T follicular helper cell (primary cell): ENCODE data around the gene FICD.
"Not testable (repeated sequence)": the region's sequence is repeated elsewhere in the genome, so short reads cannot be mapped to it uniquely, and the experiment has no call there.

Experiments used
- DNase-seq: peaks from one replicate; pipeline ENCODE4 v3.0.0-alpha.2; 2020; ENCODE audit warnings: low read depth

Gene FICD

DNA sequence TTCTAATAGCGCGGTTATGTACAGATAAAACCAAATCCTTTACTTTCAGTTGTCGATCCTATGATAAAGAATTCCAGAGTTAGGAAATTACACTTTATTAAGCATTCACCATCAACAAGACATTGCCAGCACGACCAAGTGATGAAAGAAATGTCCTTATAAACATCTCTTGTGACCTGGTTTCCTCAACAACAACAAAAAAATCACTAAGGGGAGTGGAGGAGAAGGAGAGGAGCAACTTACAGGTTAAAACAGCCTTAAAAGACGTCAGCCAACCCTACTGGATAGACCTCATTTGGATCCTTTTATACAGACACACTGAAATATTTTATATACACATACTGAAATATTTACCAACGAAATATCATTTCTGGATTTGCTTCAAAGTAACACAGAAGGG, 23.1 kb downstream of the FICD start:
- no peak for DNase-seq

DNA sequence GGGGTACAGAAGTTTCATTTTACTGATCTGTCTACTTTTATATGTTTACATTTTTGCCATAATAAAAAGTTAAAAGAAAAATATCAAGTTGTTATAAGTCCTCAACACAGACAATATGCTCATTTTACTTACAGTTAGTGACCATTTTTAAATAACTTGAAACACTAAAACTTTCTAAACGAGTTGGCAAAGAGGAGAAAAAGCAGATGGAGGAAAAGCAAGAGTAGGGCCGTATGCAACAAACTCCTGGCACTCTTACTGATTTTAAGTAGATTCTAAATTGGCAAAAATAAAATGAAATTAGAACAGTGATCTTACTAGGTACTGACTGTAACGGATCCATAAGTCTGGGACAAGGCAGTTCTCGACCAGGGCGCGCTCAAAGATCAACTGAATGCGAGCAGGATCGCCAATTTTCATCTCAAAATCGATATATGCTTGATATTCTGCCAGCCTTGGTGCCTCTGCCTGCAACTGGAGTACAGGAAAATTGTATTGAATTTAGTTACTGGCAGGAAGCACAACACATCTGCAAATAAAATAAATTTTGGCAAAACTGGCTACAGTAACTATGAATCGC, 23.6 kb downstream of the FICD start:
- no peak for DNase-seq

DNA sequence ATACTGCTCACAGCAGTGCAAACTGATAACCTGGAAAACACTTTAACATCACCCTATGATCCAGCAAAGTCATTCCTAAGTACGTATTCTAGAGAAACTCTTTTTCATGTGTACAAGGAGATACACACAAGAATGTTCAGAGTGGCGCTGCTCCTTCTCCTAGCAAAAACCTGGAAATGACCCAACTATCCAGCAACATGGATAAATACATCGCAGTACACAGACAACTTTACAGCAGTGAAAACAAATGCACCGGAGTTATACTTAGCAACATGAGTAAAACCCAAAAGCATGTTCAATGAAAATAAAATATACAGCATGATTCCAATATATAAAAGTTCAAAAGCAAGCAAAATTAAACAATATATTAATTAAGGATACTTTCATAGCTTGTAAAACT, 27.2 kb downstream of the FICD start:
- DNase-seq = no peak

DNA sequence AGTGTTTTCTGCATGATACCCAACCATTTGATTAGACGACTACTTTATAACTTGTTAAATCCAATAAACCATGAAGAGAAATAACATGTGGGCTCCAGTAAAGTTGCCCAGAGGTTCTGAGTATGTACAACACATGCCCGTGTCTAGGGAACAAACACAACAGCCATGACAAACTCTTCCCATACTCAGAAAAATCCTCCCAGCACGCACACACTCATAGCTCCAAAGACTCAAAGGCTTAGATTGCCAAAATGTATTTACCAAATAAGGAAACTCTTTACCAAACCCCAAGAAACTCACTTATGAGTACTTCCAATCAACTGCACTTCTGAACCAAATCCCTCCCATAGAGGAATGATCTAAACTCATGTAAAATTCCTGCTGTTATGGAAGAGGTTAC, 28.6 kb downstream of the FICD start:
- no peak for DNase-seq

DNA sequence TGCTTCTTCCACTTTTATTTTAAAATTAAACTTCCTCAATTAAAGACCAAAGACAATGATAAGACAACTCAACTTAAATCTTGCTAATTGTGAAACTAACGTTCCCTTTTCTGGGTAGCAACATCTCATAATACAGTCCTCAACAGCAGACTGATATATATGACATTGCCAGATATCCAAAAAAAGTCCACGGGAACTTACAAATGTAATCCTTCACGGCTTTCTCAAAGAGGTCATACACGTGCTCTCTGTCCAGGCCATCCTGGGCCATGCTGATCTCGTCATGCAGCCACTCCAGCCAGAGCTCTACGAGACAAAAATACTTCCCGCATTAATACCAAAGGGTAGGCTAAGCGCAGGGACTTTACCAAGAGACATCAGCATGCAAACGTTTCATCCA, 32.6 kb downstream of the FICD start:
- DNase-seq = no peak

DNA sequence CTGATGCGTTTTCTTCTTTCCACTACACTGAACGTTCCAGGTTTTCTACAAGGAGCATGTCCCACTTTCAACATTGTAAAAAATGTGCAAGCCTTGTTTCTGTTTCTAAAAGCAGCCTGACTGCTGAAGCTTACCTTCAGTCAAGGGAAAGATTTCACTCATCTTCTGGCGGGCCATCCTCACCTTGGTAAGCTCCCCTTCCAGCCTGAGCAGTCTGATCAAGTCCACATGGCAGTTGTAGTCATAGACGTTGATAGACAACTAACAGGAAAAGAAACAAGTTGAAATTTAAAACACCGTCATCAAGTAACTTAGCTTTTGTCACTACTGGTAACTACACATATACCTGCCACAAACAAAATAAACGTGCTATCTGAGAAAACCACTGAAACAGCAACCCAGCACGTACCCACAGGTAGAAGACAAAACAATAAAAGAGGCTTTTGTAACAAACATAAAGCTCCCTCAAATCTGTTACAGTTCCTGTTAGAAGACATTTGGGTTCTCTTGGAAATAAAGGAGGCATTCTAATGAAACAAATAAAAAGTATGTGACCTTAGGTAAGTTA, 34.0 kb downstream of the FICD start:
- DNase-seq = no peak

DNA sequence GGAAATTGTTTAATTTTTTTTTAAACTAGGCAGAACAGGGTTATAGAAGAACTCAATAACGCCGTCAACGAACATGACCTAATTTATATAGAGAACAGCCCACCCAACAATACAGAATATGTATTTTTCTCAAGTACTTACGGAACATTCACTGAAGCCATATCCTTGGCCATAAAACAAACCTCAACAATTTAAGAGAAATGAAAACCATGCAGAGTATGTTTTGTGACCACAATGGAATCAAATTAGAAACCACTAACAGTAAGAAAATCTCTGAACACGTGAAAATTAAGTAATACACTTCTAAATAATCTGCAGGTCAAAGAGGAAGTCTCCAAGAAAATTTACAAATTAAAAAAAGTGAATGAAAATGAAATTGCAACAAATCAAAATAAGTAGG, 36.5 kb downstream of the FICD start:
- no peak for DNase-seq

DNA sequence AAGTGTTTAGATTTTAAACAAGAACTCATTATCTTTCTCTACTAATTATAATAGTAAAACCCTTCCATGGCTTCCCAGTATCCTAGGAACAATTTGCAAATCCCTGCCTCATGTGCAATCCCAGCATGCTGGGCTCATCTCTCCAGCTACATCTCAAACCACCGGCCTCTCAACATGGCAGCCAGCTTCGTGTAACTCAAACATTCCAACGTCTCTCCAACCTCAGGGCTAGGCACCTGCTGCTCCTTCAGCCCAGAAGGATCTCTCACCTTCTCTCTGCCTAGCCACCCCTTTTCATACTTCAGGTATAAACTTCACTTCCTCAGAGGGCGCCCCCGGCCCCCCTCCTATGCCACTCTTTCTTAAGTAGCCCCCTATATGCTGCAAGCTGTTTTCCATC, 38.7 kb downstream of the FICD start:
- DNase-seq = no peak

DNA sequence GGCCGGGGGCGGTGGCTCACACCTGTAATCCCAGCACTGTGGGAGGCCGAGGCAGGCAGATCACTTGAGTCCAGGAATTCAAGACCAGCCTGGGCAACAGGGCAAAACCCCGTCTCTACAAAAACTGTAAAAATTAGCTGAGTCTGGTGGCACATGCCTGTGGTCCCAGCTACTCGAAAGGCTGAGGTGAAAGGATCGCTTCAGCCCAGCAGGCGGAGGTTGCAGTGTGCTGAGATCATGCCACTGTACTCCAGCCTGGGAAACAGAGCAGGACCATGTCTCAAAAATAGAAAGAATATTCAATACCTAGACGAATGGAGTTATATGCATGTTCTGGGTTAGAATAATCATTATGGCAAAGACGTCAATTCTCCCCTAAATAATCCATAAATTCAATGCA, 40.3 kb downstream of the FICD start:
- DNase-seq = not testable (repeated sequence)

DNA sequence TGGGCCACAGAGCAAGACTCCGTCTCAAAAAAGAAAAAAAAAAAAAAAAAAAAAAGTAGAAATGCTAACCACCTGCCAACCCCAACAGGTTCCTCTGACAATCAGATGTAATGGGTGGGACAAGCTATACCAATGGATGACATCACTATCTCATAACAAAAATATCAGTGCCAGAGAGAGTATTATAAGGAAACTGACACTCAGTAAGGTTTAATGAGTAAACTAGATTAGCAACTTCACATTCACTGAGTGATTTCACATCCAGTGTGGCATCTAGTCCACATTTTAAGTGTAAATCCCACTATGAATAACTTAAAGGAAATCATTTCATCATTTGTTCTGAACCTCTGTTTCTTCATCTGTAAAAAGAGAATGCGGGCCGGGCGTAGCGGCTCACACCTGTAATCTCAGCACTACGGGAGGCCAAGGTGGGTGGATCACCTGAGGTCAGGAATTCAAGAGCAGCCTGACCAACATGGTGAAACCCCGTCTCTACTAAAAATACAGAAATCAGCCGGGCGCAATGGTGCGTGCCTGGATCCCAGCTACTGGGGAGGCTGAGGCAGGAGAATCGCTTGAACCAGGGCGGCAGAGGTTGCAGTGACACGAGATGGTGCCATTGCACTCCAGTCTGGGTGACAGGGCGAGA, 44.1 kb downstream of the FICD start:
- no peak for DNase-seq

DNA sequence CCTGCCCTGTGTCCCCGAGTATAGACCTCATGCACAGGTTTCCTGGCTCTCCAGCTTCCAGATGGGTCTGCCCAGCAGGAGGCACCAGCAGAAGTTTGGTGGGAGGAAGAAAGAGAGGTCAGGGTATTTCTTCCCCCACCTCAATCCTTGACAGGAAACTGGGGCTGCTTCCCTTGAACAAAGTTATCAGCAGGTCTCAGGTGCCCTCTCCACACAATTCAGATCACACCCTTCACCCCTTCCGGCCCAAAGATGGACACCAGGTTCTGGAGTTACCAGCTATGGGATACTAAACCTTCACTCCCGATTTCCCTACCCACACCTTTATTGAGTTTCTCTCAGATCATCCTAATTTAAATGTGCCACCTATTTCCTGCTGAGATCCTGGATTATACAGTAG, 44.7 kb downstream of the FICD start:
- DNase-seq = no peak

DNA sequence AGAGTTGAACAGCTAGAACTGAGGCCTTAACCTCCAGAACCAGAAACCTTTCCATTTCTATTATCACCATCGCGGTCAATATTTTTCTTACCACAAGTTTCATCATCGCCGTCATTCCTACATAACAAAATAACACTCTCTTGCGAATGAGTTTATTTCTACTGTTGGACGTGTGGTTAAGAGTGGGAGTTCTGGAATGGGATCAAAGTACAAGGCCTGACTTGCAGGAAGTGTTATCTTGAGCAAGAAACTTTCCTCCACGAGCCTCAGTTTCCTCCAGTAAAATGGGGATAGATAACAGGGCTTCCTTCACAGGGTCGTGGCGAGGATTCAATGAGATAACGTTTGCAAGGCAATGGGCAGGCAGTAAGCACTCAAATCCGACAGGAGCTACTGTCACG, 45.2 kb downstream of the FICD start:
- DNase-seq = no peak

DNA sequence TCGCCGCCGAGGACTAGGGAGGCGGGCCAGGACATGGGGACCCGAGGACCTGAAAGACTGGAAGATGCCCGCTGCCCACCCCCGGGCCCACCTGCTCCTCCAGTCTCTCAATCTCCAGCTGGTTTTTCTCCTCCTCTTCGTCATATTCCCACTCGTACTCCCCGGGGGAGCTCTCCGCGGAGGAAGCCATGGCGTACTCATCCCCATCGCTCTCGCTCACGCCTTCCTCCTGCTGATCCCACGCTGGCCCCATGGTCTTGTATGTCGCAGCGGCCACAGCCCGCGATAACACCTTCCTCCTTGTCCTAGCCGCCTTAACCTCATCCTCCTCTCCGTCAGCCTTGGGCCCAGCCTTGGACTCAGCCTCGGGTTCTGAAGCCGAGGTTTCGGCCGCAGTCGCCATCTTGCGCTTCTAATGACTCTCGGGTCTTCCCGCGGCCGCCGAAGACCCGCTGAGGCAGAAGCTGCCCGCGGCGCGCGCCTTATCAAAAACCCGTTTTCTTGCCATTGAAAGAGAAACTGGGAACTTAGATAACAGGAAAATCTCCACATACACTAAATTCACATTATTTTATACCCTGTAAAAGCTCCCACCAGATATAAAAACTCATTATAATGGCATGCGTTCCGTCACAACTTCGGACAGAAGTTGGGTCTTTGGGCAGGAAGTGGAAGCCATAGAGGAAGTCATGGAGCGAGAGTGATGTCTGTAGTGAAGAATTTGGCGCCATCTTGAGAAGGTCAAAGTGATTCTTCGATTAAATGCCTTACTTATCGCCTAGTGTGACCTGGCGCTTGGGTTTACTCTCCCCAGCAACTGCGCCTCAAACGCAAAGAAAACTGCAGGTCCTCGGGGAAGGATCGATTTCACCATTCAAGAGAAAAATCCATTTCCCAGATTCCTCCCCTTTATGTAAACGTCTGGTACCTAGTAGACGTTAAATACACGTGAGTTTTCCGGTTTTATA, 46.0 kb downstream of the FICD start, which contains the start of gene SART3:
TSS of gene SART3 (minus strand) at position 422 of the 968 bp plus-strand sequence. CDS start at position 403, 19 bp downstream.
- DNase-seq = peak; percentile 70

DNA sequence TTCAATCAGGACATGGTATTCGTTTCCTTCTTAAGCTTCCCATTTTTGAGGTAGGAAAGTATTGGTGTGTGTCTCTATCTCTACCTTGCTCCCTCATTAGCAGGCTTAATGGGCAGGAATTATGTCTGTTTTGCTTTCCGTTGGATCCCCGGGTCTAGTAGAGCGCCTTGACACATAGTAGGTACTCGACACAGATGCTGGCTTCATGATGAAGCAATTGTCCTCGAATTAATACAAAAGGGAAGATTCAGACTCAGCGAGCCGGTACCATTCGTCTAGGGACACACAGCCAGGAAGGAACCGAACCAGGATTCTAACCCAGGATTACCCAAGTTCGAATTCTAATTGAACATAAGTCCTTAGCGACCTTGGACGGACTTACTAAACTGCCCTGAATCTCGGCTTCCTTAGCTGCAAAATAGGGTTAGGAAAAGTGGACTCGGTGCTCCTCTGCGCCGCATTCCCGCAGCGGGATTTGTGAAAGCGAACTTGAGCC, 46.8 kb downstream of the FICD start:
- no peak for DNase-seq

DNA sequence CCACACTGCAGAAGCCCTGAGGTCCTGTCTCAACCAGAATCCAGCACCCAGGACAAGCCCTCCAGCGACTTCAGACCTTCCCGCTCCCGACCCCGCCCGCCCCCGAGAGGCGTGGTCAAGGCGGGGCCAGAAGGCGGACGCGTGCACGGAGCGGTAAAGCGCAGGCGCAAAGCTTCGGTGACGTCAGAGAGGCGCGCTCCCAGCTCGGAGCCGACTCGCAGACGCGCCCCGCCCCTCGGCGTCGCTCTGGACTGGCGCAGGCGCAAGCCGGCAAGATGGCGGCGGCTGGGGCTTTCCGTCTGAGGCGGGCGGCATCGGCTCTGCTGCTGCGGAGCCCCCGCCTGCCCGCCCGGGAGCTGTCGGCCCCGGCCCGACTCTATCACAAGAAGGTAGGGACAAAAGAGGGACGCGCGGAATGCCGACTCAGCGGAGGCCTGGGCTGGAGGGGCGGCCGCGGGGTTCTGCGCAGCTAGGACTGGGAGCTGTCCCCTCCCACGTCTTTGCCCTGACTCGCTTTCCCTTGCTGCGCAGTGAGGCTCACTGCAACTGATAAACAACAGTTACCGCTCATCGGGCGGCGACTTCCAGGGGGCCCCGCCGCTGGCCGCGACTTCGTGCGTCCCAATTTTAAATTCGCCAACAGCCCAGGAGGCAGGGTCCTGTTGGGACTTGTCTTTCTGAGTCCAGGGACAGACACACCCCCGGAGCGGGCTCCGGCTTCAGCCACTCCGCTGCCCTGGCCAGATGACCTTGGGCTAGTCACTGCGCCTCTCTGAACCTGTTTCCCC, 47.5 kb downstream of the FICD start, which contains the start of gene ISCU:
TSS of gene ISCU (plus strand) at position 249 of the 788 bp plus-strand sequence. CDS start at position 276, 27 bp downstream.
- DNase-seq = peak; percentile 99

DNA sequence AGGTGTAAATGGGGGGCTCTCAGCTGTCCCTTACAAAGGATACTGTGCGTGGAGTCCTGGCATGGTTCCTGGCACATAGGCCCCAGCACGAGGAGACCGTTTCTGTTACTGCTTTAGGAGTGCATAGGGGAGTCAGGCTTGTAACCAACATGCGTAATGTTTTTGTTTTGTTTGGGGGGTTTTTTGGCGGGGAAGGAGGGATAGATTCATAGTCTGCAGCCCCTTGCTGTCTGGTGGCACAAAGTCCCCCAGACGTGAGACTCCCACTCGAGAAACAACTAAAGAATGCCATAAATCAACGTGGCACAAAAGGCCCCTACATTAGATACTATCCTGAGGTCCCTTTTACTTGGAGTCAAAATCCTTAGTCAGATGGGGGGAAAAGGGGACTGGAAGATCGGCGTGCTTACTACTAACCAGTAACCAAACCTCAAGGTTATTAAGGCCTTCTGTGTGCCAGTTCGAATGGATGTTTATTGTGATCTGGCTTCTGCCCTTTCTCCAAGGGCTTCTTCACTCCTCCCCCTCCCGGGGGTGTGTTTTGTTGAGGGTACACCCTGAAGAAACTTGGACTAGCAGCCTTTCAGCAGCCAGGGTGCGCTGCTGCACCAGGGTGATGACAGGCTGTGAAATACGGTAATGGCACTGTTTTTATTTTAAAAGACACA, 48.2 kb downstream of the FICD start:
- peak; percentile 84 for DNase-seq

DNA sequence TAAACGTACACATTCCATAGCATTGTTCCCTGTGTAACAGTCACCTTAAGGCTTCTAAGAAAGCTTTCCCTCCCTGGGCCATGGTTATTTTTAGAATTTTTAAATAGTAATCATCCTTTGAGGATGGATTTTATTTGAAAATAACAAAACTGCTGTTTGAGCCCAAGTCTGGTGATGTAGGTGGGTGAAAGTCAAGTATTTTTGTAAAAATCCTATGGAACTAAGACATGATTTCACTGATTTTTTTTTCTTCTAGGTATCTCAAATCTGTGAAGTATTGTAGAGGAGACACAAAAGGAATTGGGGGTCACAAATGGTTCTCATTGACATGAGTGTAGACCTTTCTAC, 48.7 kb downstream of the FICD start:
- no peak for DNase-seq

DNA sequence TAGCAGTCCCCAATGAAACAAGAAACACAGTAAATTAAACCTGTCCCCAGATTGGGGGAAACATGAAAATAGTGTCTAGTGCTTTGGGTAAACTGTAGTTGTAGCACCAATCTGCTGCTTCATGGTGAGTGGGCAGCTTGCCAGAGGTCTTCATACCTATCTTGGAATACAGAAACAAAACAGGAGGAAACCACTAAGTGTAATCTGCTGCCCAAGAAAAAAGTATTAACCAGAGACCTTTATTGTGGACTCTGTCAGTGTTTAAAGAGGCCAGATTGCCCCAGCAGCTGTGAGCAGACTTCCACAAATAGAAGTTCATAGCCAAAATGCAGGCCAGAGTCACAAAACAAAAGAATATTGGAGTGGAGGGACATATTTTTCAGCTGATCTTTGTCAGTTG, 49.6 kb downstream of the FICD start:
- DNase-seq = no peak

DNA sequence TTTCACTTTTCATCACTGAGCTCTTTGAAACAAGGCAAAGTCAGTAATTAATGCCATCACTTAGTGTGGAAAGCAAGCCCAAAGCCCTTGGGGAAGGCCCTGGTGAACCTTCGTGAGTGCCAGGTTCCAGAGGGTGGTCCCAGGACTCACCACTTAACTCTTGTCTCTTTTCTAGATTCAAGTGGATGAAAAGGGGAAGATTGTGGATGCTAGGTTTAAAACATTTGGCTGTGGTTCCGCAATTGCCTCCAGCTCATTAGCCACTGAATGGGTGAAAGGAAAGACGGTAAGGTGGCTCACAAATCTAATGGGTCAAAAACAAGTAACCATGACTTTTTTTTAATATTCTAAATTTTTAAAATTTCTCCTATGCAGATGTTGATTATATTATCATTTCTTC, 50.1 kb downstream of the FICD start:
- no peak for DNase-seq

DNA sequence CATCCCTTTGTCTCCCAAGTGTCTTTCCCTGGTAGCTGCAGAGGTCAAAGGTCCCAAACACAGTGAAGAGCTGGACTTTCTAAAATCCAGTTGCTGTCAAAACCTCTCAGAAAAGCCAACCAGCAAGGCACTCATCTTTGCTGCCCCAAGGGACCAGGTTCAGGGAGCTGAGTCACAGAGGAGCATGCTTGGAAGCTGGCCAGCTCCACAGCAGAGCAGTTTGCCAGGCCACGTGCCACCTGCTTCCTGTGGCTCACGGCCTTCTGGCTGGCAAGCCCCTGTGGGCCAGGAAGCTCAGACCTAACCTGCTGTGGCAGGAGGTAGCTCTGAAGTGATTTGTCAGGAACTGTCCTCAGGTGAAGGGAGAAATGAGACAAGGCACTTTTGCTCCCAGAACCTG, 50.9 kb downstream of the FICD start:
- DNase-seq = peak; percentile 54

DNA sequence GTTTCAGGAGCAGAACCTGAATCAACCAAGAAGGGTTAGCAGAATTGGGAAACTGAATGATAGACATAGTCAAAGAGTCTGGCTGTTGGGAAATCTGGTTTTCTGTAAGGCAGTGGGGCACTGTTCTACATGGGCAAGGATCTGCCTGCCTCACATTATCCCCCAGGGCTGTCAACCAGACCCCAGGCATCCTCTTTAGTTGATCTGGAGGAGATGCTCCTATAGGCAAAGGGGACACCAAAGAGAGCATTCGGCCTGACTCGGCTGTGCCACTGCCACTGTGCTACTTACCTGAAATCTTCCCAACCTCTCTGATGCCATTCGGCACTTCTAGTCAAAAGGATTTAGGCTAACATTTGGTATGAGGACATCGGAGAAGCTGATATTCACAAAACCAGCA, 51.4 kb downstream of the FICD start:
- no peak for DNase-seq
